ENCODE measurements around the gene ME2. TPM values are rescaled to one million over a fixed set of nuclear protein-coding genes. Genes with fewer than 3 reads are reported as not detected.

ME2 gene
- total and polyA plus RNA-seq, 2 of the 8 experiments (the other 6 are each of a cell fraction or from before 2014, with no cell fraction given) = 54.7 to 66.9 TPM

DNA sequence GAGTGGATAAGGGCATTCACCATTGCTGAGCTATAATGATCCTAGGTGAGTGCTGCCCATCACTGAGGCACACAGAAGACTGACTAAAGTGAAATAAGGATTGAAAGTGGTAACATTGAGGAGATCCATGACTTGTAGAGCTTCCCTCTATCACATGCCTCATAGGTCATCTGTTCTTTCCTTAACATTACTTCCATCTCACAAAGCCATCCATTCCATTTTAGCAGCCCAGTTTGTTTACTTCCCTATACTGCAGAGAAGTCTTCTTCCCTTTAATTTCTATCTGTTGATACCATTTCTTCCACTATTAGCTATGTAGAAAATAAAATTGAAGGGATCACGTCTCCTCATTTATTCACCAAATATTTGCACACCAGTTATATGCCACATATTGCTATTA lies 32.1 kb downstream of the ME2 start (continued):
- no peak for TF ChIP-seq ASH2L (IDR thresholded peaks at IDR 0.05; ENCODE audit: low read length)

Data from H1 (cell line).